ENCODE results near the gene FILIP1L.

FILIP1L gene

GRCh38 chr3:99851955-99852354 is 262.3 kb downstream of the FILIP1L start:
- no peak for TF ChIP-seq CTCF (conservative IDR thresholded peaks at IDR 0.05)
- H3K27ac ChIP-seq: no peak overlapping the region

- no peak for TF ChIP-seq CTCF (conservative IDR thresholded peaks at IDR 0.05)
- H3K27ac ChIP-seq: no peak overlapping the region
Observed at GRCh38 chr3:99850608-99851007, 263.7 kb downstream of the FILIP1L start.

GRCh38 chr3:99848433-99848832 is 265.9 kb downstream of the FILIP1L start:
- TF ChIP-seq CTCF (conservative IDR thresholded peaks at IDR 0.05): no peak
- no peak overlapping the region for H3K27ac ChIP-seq

- no peak overlapping the region for H3K27ac ChIP-seq
- no peak for TF ChIP-seq CTCF (conservative IDR thresholded peaks at IDR 0.05)
Observed at GRCh38 chr3:99846477-99847160, 267.7 kb downstream of the FILIP1L start.

- no peak for TF ChIP-seq CTCF (conservative IDR thresholded peaks at IDR 0.05)
- no peak overlapping the region for H3K27ac ChIP-seq
Observed at GRCh38 chr3:99845999-99846398, 268.3 kb downstream of the FILIP1L start.

- TF ChIP-seq CTCF (conservative IDR thresholded peaks at IDR 0.05): no peak
- no peak overlapping the region for H3K27ac ChIP-seq
Observed at GRCh38 chr3:99845331-99845730, 269.0 kb downstream of the FILIP1L start.

GRCh38 chr3:99843590-99844258 is 270.6 kb downstream of the FILIP1L start:
- TF ChIP-seq CTCF (conservative IDR thresholded peaks at IDR 0.05): peak; percentile 45
- peak overlapping the region; percentile 65 for H3K27ac ChIP-seq

Data from VCaP (cell line).